Measurements from ENCODE around the gene TNFSF11.

The TNFSF11 gene

DNA sequence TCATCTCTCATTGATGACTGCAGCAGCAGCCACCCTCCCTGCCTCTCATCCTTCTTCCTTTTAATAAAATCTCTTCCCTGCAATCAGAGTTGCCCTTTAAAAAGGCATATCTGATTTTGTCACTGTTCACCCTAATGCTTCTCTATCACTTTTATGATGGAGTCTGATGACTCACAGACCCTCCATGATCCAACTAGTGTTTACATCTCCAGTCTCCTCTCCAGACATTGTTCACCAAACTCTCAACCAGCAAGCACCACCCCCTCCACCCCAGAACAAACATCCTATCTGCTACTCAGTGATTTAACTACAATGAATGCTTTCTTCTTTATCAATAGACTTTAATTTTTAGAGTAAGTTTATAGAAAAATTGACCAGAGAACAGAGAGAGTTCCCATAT is 59.5 kb downstream of the TNFSF11 start:
- Histone ChIP-seq H3K27me3 (no peaks in the 10 kb centered on the region), H3K4me1 (ENCODE audit: control insufficient read depth in 1 of 2, insufficient read depth in 1 of 2, low read depth in 1 of 2, low read length in 1 of 2) (no peaks in the 10 kb centered on the region), H3K9me3 (no peaks in the 10 kb centered on the region), H3K4me3 (ENCODE audit: low read depth in 1 of 2, low read length in 1 of 2) (no peak overlapping the region), H3K36me3 (no peaks in the 10 kb centered on the region), H3K27ac (no peak overlapping the region)
- no peak for TF ChIP-seq CTCF (IDR thresholded peaks at IDR 0.05)

GRCh38 chr13:42638101-42638500 is 64.1 kb downstream of the TNFSF11 start:
- Histone ChIP-seq H3K27ac (no peak overlapping the region), H3K4me1 (ENCODE audit: control insufficient read depth in 1 of 2, insufficient read depth in 1 of 2, low read depth in 1 of 2, low read length in 1 of 2) (no peaks in the 10 kb centered on the region), H3K27me3 (no peaks in the 10 kb centered on the region), H3K4me3 (ENCODE audit: low read depth in 1 of 2, low read length in 1 of 2) (no peak overlapping the region), H3K36me3 (no peaks in the 10 kb centered on the region), H3K9me3 (no peaks in the 10 kb centered on the region)
- no peak for TF ChIP-seq CTCF (IDR thresholded peaks at IDR 0.05)

- Histone ChIP-seq H3K27me3 (no peaks in the 10 kb centered on the region), H3K36me3 (no peaks in the 10 kb centered on the region), H3K4me3 (ENCODE audit: low read depth in 1 of 2, low read length in 1 of 2) (no peak overlapping the region), H3K27ac (no peak overlapping the region), H3K4me1 (ENCODE audit: control insufficient read depth in 1 of 2, insufficient read depth in 1 of 2, low read depth in 1 of 2, low read length in 1 of 2) (no peaks in the 10 kb centered on the region), H3K9me3 (no peaks in the 10 kb centered on the region)
- no peak for TF ChIP-seq CTCF (IDR thresholded peaks at IDR 0.05)
Measured at GRCh38 chr13:42638886-42639285, 64.9 kb downstream of the TNFSF11 start.

GRCh38 chr13:42643076-42643475 is 69.1 kb downstream of the TNFSF11 start:
- no peak for TF ChIP-seq CTCF (IDR thresholded peaks at IDR 0.05)
- Histone ChIP-seq H3K36me3 (no peaks in the 10 kb centered on the region), H3K9me3 (no peaks in the 10 kb centered on the region), H3K27ac (no peak overlapping the region), H3K4me1 (ENCODE audit: control insufficient read depth in 1 of 2, insufficient read depth in 1 of 2, low read depth in 1 of 2, low read length in 1 of 2) (no peaks in the 10 kb centered on the region), H3K27me3 (no peaks in the 10 kb centered on the region), H3K4me3 (ENCODE audit: low read depth in 1 of 2, low read length in 1 of 2) (no peak overlapping the region)

DNA sequence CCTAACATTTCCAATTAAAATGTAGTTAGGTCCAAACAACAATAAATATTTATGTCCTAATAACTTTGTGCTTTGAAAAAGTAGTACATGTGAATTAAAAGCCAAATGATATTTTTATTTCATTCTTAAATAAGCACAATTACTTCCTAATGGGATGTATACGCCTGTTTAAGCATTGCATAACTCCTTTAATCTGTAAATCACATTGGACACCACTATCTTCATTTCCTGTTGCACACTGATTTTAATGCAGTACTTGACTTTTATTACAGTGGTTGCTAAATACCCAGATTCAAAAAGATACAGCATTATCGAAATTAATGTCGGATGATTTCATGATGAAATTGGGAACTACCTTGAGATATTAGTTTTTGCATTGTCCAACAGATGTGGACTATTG is 70.9 kb downstream of the TNFSF11 start:
- H3K36me3 ChIP-seq = no peaks in the 10 kb centered on the region
- no peaks in the 10 kb centered on the region for H3K9me3 ChIP-seq
- no peak overlapping the region for H3K4me3 ChIP-seq (ENCODE audit: low read depth in 1 of 2, low read length in 1 of 2)
- no peaks in the 10 kb centered on the region for H3K4me1 ChIP-seq (ENCODE audit: control insufficient read depth in 1 of 2, insufficient read depth in 1 of 2, low read depth in 1 of 2, low read length in 1 of 2)
- no peak for TF ChIP-seq CTCF (IDR thresholded peaks at IDR 0.05)
- H3K27me3 ChIP-seq = no peaks in the 10 kb centered on the region
- no peak overlapping the region for H3K27ac ChIP-seq

- Histone ChIP-seq H3K9me3 (no peaks in the 10 kb centered on the region), H3K4me3 (ENCODE audit: low read depth in 1 of 2, low read length in 1 of 2) (no peak overlapping the region), H3K36me3 (no peaks in the 10 kb centered on the region), H3K27ac (no peak overlapping the region), H3K27me3 (no peaks in the 10 kb centered on the region), H3K4me1 (ENCODE audit: control insufficient read depth in 1 of 2, insufficient read depth in 1 of 2, low read depth in 1 of 2, low read length in 1 of 2) (no peaks in the 10 kb centered on the region)
- TF ChIP-seq CTCF (IDR thresholded peaks at IDR 0.05) = no peak
Measured at GRCh38 chr13:42645717-42646116, 71.8 kb downstream of the TNFSF11 start.
